IMR-90 (cell line): ENCODE data around the gene HORMAD2. TPM values are rescaled to one million over a fixed set of nuclear protein-coding genes. Genes with fewer than 3 reads are reported as not detected.

Experiments
- ATAC-seq: fragments of 200-7000 bp; cut with Tn5 transposase; 2 replicates; pipeline ENCODE4 v1.9.1; 2020; ENCODE audit warnings: low read depth, mild to moderate bottlenecking, moderate library complexity
- BruUV-seq: library from RNA; stranded (reverse); fragments of 400-500 nt; replicated peaks from 2 replicates; lab custom pipeline; 2021; lab: Mats Ljungman, UMichigan
- CTCF ChIA-PET: fragments of 300-600 bp; formaldehyde crosslinking; extraction: SDS; loops from one replicate; lab custom pipeline; 2021; ENCODE audit warnings: antibody characterized with exemption; lab: Yijun Ruan, JAX
- POLR2A ChIA-PET: fragments of 300-600 bp; sonication (Branson Sonifier 250); formaldehyde crosslinking; loops from one replicate; lab custom pipeline; 2022; ENCODE audit warnings: antibody characterized with exemption; ENCODE audit not compliant: unreplicated experiment; lab: Charles Lee
- DNase-seq: peaks from one replicate; pipeline ENCODE4 v3.0.0; 2013
- H2AFZ ChIP-seq: replicated peaks from 2 replicates; pipeline ENCODE3; 2013; ENCODE audit warnings: low read length, mild to moderate bottlenecking; ENCODE audit not compliant: poor library complexity
- H2AK5ac ChIP-seq: 2 replicates; pipeline ENCODE4 v1.6.1; 2013; ENCODE audit warnings: low read depth, low read length, inconsistent platforms
- H2AK9ac ChIP-seq: replicated peaks from 2 replicates; pipeline ENCODE3; 2013; ENCODE audit warnings: mild to moderate bottlenecking, low read depth, low read length, moderate library complexity; ENCODE audit not compliant: poor library complexity
- H2BK120ac ChIP-seq: 2 replicates; pipeline ENCODE4 v1.6.1; 2013; ENCODE audit warnings: low read depth, low read length, inconsistent platforms
- H2BK15ac ChIP-seq: 3 replicates; pipeline ENCODE4 v1.6.1; 2013; ENCODE audit warnings: low read depth, low read length, inconsistent platforms
- H2BK20ac ChIP-seq: 2 replicates; pipeline ENCODE4 v1.6.1; 2013; ENCODE audit warnings: low read depth, mild to moderate bottlenecking, inconsistent platforms, low read length, moderate library complexity
- H2BK5ac ChIP-seq: 2 replicates; pipeline ENCODE4 v1.6.1; 2013; ENCODE audit warnings: mild to moderate bottlenecking, low read depth, low read length, inconsistent platforms; ENCODE audit not compliant: poor library complexity, severe bottlenecking
- H3K14ac ChIP-seq: replicated peaks from 2 replicates; pipeline ENCODE4 v1.6.1; 2013; ENCODE audit warnings: low read depth, low read length, inconsistent platforms
- H3K18ac ChIP-seq: 2 replicates; pipeline ENCODE4 v1.6.1; 2013; ENCODE audit warnings: low read depth, low read length, control low read depth
- H3K23ac ChIP-seq: 2 replicates; pipeline ENCODE4 v1.6.1; 2013; ENCODE audit warnings: low read depth, low read length, inconsistent platforms
- H3K27ac ChIP-seq: 2 replicates; pipeline ENCODE4 v1.5.1; 2013; ENCODE audit warnings: mild to moderate bottlenecking, control low read depth, low read length; ENCODE audit not compliant: insufficient read depth
- H3K27me3 ChIP-seq: 2 replicates; pipeline ENCODE4 v1.6.1; 2013; ENCODE audit warnings: low read length; ENCODE audit not compliant: control insufficient read depth, insufficient read depth
- H3K36me3 ChIP-seq: 2 replicates; pipeline ENCODE4 v1.6.1; 2013; ENCODE audit warnings: low read length, mixed read lengths; ENCODE audit not compliant: control insufficient read depth, insufficient read depth
- H3K4ac ChIP-seq: 2 replicates; pipeline ENCODE4 v1.6.1; 2013; ENCODE audit warnings: low read depth, low read length, inconsistent platforms
- H3K4me1 ChIP-seq: 2 replicates; pipeline ENCODE4 v1.6.1; 2013; ENCODE audit warnings: low read length, mixed read lengths; ENCODE audit not compliant: control insufficient read depth, insufficient read depth
- H3K4me2 ChIP-seq: 2 replicates; pipeline ENCODE4 v1.6.1; 2013; ENCODE audit warnings: low read depth, mild to moderate bottlenecking, control low read depth, low read length, moderate library complexity
- H3K4me3 ChIP-seq: 2 replicates; pipeline ENCODE4 v1.5.1; 2013; ENCODE audit warnings: low read depth, mild to moderate bottlenecking, control low read depth, low read length, moderate library complexity; ENCODE audit not compliant: insufficient read depth
- H3K56ac ChIP-seq: 2 replicates; pipeline ENCODE4 v1.6.1; 2013; ENCODE audit warnings: low read length, inconsistent platforms; ENCODE audit not compliant: insufficient read depth; ENCODE audit errors: extremely low read depth
- H3K79me1 ChIP-seq, 2 experiments: 2 replicates each; pipeline ENCODE4 v1.6.1; 2013; ENCODE audit warnings: low read length in 2 of 2, inconsistent platforms in 1 of 2, low read depth in 1 of 2
- H3K9ac ChIP-seq: 2 replicates; pipeline ENCODE4 v1.6.1; 2013; ENCODE audit warnings: low read depth, low read length, control low read depth
- H3K9me1 ChIP-seq: 2 replicates; pipeline ENCODE4 v1.6.1; 2013; ENCODE audit warnings: low read length, inconsistent platforms; ENCODE audit not compliant: insufficient read depth
- H3K9me3 ChIP-seq: 2 replicates; pipeline ENCODE4 v1.6.1; 2013; ENCODE audit warnings: low read length; ENCODE audit not compliant: control insufficient read depth, insufficient read depth
- H4K20me1 ChIP-seq: 2 replicates; pipeline ENCODE4 v1.6.1; 2013; ENCODE audit warnings: low read length, inconsistent platforms; ENCODE audit not compliant: insufficient read depth
- H4K5ac ChIP-seq: 2 replicates; pipeline ENCODE4 v1.6.1; 2013; ENCODE audit warnings: mild to moderate bottlenecking, low read depth, low read length, control low read depth
- H4K8ac ChIP-seq, 2 experiments: 2 replicates each; pipeline ENCODE4 v1.6.1; 2013; ENCODE audit warnings: low read depth in 2 of 2, low read length in 2 of 2, control low read depth in 1 of 2, inconsistent platforms in 1 of 2
- H4K91ac ChIP-seq: 2 replicates; pipeline ENCODE4 v1.6.1; 2013; ENCODE audit warnings: low read depth, low read length, inconsistent platforms; ENCODE audit not compliant: insufficient read depth
- BHLHE40 ChIP-seq: fragments of 150-350 bp; IDR thresholded peaks from 2 replicates; pipeline ENCODE4 v1.6.1; 2016; ENCODE audit warnings: mild to moderate bottlenecking, low read depth, low read length
- CEBPB ChIP-seq: IDR thresholded peaks from 2 replicates; pipeline ENCODE4 v1.6.1; 2012; ENCODE audit warnings: low read depth, low read length, improper control_type of control experiment
- CHD1 ChIP-seq: IDR thresholded peaks from 2 replicates; pipeline ENCODE4 v1.6.1; 2012; ENCODE audit warnings: low read depth, low read length, improper control_type of control experiment
- FOS ChIP-seq: fragments of 150-350 bp; IDR thresholded peaks from 2 replicates; pipeline ENCODE4 v1.6.1; 2016; ENCODE audit warnings: low read depth, low read length
- MAFK ChIP-seq: IDR thresholded peaks from 2 replicates; pipeline ENCODE4 v1.6.1; 2012; ENCODE audit warnings: low read depth, low read length, improper control_type of control experiment
- MAZ ChIP-seq: IDR thresholded peaks from 2 replicates; pipeline ENCODE4 v1.6.1; 2012; ENCODE audit warnings: low read depth, mild to moderate bottlenecking, low read length, improper control_type of control experiment, moderate library complexity, borderline replicate concordance
- MXI1 ChIP-seq: IDR thresholded peaks from 2 replicates; pipeline ENCODE4 v1.6.1; 2012; ENCODE audit warnings: low read depth, mild to moderate bottlenecking, low read length, moderate library complexity, borderline replicate concordance
- NFE2L2 ChIP-seq: fragments of 150-350 bp; IDR thresholded peaks from 2 replicates; pipeline ENCODE4 v1.6.1; 2016; ENCODE audit warnings: low read depth, mild to moderate bottlenecking, low read length
- POLR2A ChIP-seq: IDR thresholded peaks from 2 replicates; pipeline ENCODE4 v1.6.1; 2012; ENCODE audit warnings: mild to moderate bottlenecking, low read depth, low read length
- RAD21 ChIP-seq: IDR thresholded peaks from 2 replicates; pipeline ENCODE4 v1.6.1; 2012; ENCODE audit warnings: low read length, improper control_type of control experiment
- RCOR1 ChIP-seq: IDR thresholded peaks from 2 replicates; pipeline ENCODE4 v1.6.1; 2012; ENCODE audit warnings: mild to moderate bottlenecking, low read length, improper control_type of control experiment; ENCODE audit not compliant: insufficient replicate concordance
- RFX5 ChIP-seq: IDR thresholded peaks from 2 replicates; pipeline ENCODE4 v1.8.0; 2012; ENCODE audit warnings: low read depth, mild to moderate bottlenecking, low read length, moderate library complexity
- SMC3 ChIP-seq: fragments of 150-350 bp; IDR thresholded peaks from 2 replicates; pipeline ENCODE4 v1.6.1; 2016; ENCODE audit warnings: low read depth, mild to moderate bottlenecking, antibody characterized with exemption, low read length, moderate library complexity
- WGBS, 2 experiments: methylation state at CpG; one replicate each; pipeline versions ENCODE4 v1.1.5 to v1.1.7; 2013; ENCODE audit warnings: missing lambda C conversion rate in 2 of 2; ENCODE audit not compliant: insufficient read length in 1 of 2; ENCODE audit errors: extremely low coverage in 2 of 2; 5-methylcytosine and 5-hydroxymethylcytosine counted together
- dilution Hi-C: fragments of 300-500 bp; cut with HindIII; formaldehyde crosslinking; loops from one replicate; pipeline ENCODE4 v1.14.3; 2018; ENCODE audit warnings: low sequenced_read_pairs; ENCODE audit not compliant: unreplicated experiment
- in situ Hi-C: fragments of 300-500 bp; cut with MboI; formaldehyde crosslinking; loops from 3 replicates; pipeline ENCODE4 v1.14.3; 2019; ENCODE audit warnings: low sequenced_read_pairs, inconsistent platforms, mixed read lengths
- intact Hi-C: fragments of 100-400 bp; cut with micrococcal nuclease; formaldehyde crosslinking; loops from 2 replicates; pipeline ENCODE4 v1.10.0; 2022
- polyA plus RNA-seq, 3 experiments: library from polyadenylated mRNA; depleted of rRNA; stranded (reverse); fragments of >200 nt; gene quantifications; 2 replicates each; pipeline ENCODE4 v1.2.3, GENCODE V29; 2012; ENCODE audit warnings: low replicate concordance in 1 of 3
- total RNA-seq: library from RNA; depleted of rRNA; stranded (reverse); fragments of >200 nt; gene quantifications from 2 replicates; pipeline ENCODE4 v1.2.3, GENCODE V29; 2012
- TF ChIP-seq, protein P1 (sequence below): fragments of 150-350 bp; IDR thresholded peaks from 2 replicates; pipeline ENCODE4 v1.6.1; 2017; ENCODE audit warnings: mild to moderate bottlenecking, antibody characterized with exemption, low read length, low read depth
- TF ChIP-seq, protein P2 (sequence below): conservative IDR thresholded peaks from 2 replicates; pipeline ENCODE4 v1.5.1; 2012; ENCODE audit warnings: mild to moderate bottlenecking, low read depth, low read length, improper control_type of control experiment
- TF ChIP-seq, protein P3 (sequence below): fragments of 150-350 bp; IDR thresholded peaks from 2 replicates; pipeline ENCODE4 v1.6.1; 2016; ENCODE audit warnings: low read depth, mild to moderate bottlenecking, low read length, moderate library complexity, borderline replicate concordance

HORMAD2 gene
- total and polyA plus RNA-seq, 2 of the 4 experiments (the other 2 are of a cell fraction): not detected

DNA sequence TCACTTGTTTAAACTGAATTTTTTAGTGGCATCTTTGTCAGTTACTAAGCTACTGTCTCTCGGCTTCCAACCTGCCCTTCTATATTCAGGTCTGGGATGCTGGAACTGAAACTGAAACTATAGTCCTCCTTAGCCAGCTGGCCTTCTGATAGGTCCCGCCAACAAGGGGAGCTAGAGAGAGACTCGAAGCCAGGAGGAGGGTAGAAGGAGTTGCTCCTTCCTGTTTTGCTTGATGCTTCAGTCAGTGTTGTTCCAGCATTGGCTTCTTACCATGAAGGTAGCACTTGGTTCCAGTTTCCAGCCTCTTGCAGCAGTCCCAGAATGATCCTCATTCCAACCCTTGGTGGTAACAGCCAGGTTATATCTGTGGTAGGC is 32.9 kb upstream of the HORMAD2 start:
- Histone ChIP-seq H3K9me3 (no peaks in the 10 kb centered on the region), H2AK9ac (no peak overlapping the region), H3K9me1 (peaks cover 2% of the 10 kb centered on the region), H2AFZ (peak overlapping the region; percentile 61), H3K14ac (no peak overlapping the region; the same call in 1 of the 2 replicates), H2AK5ac (no peak overlapping the region), H3K4me2 (peak overlapping the region; percentile 39; the same call in 1 of the 2 replicates), H3K79me1 (no peaks in the 10 kb centered on the region), H3K9ac (no peak overlapping the region), H2BK20ac (no peak overlapping the region), H3K23ac (no peak overlapping the region), H2BK120ac (no peak overlapping the region), H3K27me3 (no peaks in the 10 kb centered on the region), H4K20me1 (no peaks in the 10 kb centered on the region), H3K4me3 (no peak overlapping the region), H3K36me3 (no peaks in the 10 kb centered on the region), H3K56ac (no peak overlapping the region), H2BK5ac (no peak overlapping the region), H3K4me1 (peaks cover 4% of the 10 kb centered on the region; the same call in 1 of the 2 replicates), H2BK15ac (no peak overlapping the region), H3K18ac (no peak overlapping the region), H3K4ac (no peak overlapping the region), H4K91ac (no peak overlapping the region), H4K8ac (no peak overlapping the region), H3K27ac (no peak overlapping the region), H4K5ac (no peak overlapping the region)
- dilution Hi-C loops (loop anchor here (25.0 kb wide), 1 partner anchor 360 kb away; no protein-coding TSS in a partner anchor), intact Hi-C loops (no loop called here), in situ Hi-C loops (no loop called here)
- 83% methylated on average over 1 of the region's 3 CpGs; no CpG with 5 or more reads in 1 of the 2 experiments for WGBS, 2 experiments
- no peak for TF ChIP-seq SMC3
- TF ChIP-seq CHD1: no peak
- TF ChIP-seq RAD21: no peak
- TF ChIP-seq, protein P1, sequence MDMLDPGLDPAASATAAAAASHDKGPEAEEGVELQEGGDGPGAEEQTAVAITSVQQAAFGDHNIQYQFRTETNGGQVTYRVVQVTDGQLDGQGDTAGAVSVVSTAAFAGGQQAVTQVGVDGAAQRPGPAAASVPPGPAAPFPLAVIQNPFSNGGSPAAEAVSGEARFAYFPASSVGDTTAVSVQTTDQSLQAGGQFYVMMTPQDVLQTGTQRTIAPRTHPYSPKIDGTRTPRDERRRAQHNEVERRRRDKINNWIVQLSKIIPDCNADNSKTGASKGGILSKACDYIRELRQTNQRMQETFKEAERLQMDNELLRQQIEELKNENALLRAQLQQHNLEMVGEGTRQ: no peak
- no peak for TF ChIP-seq RCOR1
- TF ChIP-seq MXI1: no peak
- TF ChIP-seq, protein P2, sequence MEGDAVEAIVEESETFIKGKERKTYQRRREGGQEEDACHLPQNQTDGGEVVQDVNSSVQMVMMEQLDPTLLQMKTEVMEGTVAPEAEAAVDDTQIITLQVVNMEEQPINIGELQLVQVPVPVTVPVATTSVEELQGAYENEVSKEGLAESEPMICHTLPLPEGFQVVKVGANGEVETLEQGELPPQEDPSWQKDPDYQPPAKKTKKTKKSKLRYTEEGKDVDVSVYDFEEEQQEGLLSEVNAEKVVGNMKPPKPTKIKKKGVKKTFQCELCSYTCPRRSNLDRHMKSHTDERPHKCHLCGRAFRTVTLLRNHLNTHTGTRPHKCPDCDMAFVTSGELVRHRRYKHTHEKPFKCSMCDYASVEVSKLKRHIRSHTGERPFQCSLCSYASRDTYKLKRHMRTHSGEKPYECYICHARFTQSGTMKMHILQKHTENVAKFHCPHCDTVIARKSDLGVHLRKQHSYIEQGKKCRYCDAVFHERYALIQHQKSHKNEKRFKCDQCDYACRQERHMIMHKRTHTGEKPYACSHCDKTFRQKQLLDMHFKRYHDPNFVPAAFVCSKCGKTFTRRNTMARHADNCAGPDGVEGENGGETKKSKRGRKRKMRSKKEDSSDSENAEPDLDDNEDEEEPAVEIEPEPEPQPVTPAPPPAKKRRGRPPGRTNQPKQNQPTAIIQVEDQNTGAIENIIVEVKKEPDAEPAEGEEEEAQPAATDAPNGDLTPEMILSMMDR: no peak
- TF ChIP-seq NFE2L2: no peak
- TF ChIP-seq POLR2A: no peak
- no peak for TF ChIP-seq FOS
- no peak for TF ChIP-seq MAFK
- TF ChIP-seq, protein P3, sequence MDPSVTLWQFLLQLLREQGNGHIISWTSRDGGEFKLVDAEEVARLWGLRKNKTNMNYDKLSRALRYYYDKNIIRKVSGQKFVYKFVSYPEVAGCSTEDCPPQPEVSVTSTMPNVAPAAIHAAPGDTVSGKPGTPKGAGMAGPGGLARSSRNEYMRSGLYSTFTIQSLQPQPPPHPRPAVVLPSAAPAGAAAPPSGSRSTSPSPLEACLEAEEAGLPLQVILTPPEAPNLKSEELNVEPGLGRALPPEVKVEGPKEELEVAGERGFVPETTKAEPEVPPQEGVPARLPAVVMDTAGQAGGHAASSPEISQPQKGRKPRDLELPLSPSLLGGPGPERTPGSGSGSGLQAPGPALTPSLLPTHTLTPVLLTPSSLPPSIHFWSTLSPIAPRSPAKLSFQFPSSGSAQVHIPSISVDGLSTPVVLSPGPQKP: no peak
- TF ChIP-seq RFX5: no peak
- TF ChIP-seq BHLHE40: no peak
- TF ChIP-seq MAZ: no peak
- no peak for TF ChIP-seq CEBPB
- no TSS peak for BruUV-seq
- ATAC-seq: peak; percentile 33; the same call in 1 of the 2 replicates
- CTCF ChIA-PET: no interaction called here
- peak; percentile 25 for DNase-seq
- POLR2A ChIA-PET: no interaction called here
